PC-3 (cell line): ENCODE results near the gene PLPPR1.

Source experiments
- EZH2 ChIP-seq: fragments of 300-600 bp; sonication (generic); IDR thresholded peaks from one replicate; pipeline ENCODE4 v1.6.1; 2017; ENCODE audit warnings: antibody characterized with exemption, mild to moderate bottlenecking, low read length; ENCODE audit not compliant: unreplicated experiment
- TF ChIP-seq, protein P1 (sequence below): fragments of 300-600 bp; sonication (generic); conservative IDR thresholded peaks from 2 replicates; pipeline ENCODE4 v1.5.1; 2017; ENCODE audit warnings: antibody characterized with exemption, low read depth, mild to moderate bottlenecking, low read length

GRCh38 chr9:101117161-101117560 is 88.6 kb downstream of the PLPPR1 start:
- TF ChIP-seq, protein P1, sequence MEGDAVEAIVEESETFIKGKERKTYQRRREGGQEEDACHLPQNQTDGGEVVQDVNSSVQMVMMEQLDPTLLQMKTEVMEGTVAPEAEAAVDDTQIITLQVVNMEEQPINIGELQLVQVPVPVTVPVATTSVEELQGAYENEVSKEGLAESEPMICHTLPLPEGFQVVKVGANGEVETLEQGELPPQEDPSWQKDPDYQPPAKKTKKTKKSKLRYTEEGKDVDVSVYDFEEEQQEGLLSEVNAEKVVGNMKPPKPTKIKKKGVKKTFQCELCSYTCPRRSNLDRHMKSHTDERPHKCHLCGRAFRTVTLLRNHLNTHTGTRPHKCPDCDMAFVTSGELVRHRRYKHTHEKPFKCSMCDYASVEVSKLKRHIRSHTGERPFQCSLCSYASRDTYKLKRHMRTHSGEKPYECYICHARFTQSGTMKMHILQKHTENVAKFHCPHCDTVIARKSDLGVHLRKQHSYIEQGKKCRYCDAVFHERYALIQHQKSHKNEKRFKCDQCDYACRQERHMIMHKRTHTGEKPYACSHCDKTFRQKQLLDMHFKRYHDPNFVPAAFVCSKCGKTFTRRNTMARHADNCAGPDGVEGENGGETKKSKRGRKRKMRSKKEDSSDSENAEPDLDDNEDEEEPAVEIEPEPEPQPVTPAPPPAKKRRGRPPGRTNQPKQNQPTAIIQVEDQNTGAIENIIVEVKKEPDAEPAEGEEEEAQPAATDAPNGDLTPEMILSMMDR: no peak
- TF ChIP-seq EZH2: no peak
